Mucosa of stomach (tissue), 1 donor: ENCODE results near the gene SCYGR3.

Experiments used
- H3K27me3 ChIP-seq: one replicate; pipeline ENCODE4 v1.7.0; 2013; ENCODE audit warnings: mild to moderate bottlenecking, low read length; ENCODE audit not compliant: control insufficient read depth, insufficient read depth
- H3K36me3 ChIP-seq: one replicate; pipeline ENCODE4 v1.7.0; 2013; ENCODE audit warnings: low read length; ENCODE audit not compliant: control insufficient read depth, insufficient read depth
- H3K4me1 ChIP-seq: one replicate; pipeline ENCODE4 v1.7.0; 2013; ENCODE audit warnings: mild to moderate bottlenecking, low read length; ENCODE audit not compliant: control insufficient read depth, insufficient read depth
- H3K4me3 ChIP-seq: one replicate; pipeline ENCODE4 v1.7.0; 2013; ENCODE audit warnings: low read length
- H3K9ac ChIP-seq: one replicate; pipeline ENCODE4 v1.7.0; 2013; ENCODE audit warnings: mild to moderate bottlenecking, low read length, moderate library complexity
- H3K9me3 ChIP-seq: one replicate; pipeline ENCODE4 v1.7.0; 2013; ENCODE audit warnings: mild to moderate bottlenecking, low read length, moderate library complexity; ENCODE audit not compliant: control insufficient read depth
- donor health status: Pancreatic carcinoma.

SCYGR3 gene

GRCh38 chr2:227629435-227629834 lies 14.8 kb upstream of the SCYGR3 start:
- Histone ChIP-seq H3K4me1 (no peaks in the 10 kb centered on the region), H3K9me3 (no peaks in the 10 kb centered on the region), H3K9ac (no peak overlapping the region), H3K27me3 (peaks cover 4% of the 10 kb centered on the region), H3K4me3 (no peak overlapping the region), H3K36me3 (no peaks in the 10 kb centered on the region)

GRCh38 chr2:227627769-227628168 lies 13.1 kb upstream of the SCYGR3 start:
- Histone ChIP-seq H3K27me3 (peaks cover 4% of the 10 kb centered on the region), H3K36me3 (no peaks in the 10 kb centered on the region), H3K9ac (no peak overlapping the region), H3K4me1 (no peaks in the 10 kb centered on the region), H3K9me3 (no peaks in the 10 kb centered on the region), H3K4me3 (no peak overlapping the region)

- Histone ChIP-seq H3K4me3 (no peak overlapping the region), H3K36me3 (no peaks in the 10 kb centered on the region), H3K9ac (no peak overlapping the region), H3K27me3 (peaks cover 4% of the 10 kb centered on the region), H3K4me1 (no peaks in the 10 kb centered on the region), H3K9me3 (no peaks in the 10 kb centered on the region)
Observed at GRCh38 chr2:227626580-227627151, 12.0 kb upstream of the SCYGR3 start.

DNA sequence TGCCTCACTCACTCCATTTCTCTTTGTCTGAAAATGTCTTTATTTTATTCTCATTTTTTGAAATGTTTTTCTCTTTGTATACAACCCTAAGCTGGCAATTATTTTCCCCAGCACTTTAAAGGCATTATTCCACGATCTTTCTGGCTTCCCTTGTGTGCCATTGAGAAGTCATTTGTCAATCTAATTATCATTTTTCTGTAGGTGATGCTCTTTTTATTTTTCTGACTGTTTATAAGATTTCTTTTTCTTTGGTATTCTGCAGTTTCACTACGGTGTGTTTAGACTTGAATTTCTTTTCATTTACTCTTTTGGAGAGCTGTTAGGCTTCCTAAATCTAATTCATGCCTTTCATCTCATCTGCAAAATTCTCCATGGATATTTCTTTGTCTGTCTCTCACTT lies 10.8 kb upstream of the SCYGR3 start:
- H3K4me1 ChIP-seq = no peaks in the 10 kb centered on the region
- peaks cover 4% of the 10 kb centered on the region for H3K27me3 ChIP-seq
- H3K4me3 ChIP-seq = no peak overlapping the region
- no peak overlapping the region for H3K9ac ChIP-seq
- no peaks in the 10 kb centered on the region for H3K36me3 ChIP-seq
- H3K9me3 ChIP-seq = no peaks in the 10 kb centered on the region

DNA sequence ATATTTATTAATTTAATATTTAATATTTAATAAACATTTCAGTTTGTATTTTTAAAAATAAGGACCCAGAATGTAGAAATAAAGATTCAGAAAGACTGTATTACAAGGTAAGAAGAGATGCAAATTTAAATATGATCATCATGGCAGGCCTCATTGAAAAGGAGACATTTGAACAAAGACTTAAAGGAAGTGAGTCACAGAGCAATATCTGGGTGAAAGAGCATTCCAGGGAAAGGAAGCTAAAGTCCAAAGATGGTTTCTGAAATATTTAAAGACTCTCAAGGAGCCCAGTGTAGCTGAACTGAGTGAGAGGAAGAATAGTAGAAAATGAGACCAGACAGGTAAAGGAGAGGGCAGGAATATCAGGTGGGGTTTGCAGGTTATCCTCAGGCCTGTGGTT lies 8.6 kb upstream of the SCYGR3 start:
- Histone ChIP-seq H3K9ac (no peak overlapping the region), H3K4me1 (no peaks in the 10 kb centered on the region), H3K9me3 (no peaks in the 10 kb centered on the region), H3K27me3 (no peaks in the 10 kb centered on the region), H3K36me3 (no peaks in the 10 kb centered on the region), H3K4me3 (no peak overlapping the region)

GRCh38 chr2:227617316-227618230 lies 2.9 kb upstream of the SCYGR3 start, which contains the start of gene SCYGR4:
TSS of gene SCYGR4 (plus strand) at chr2:227617498. CDS start at chr2:227617498, 0 bp downstream.
- H3K36me3 ChIP-seq = no peaks in the 10 kb centered on the region
- no peak within 1 kb of the TSS for H3K4me3 ChIP-seq
- H3K9me3 ChIP-seq = no peaks in the 10 kb centered on the region
- no peaks in the 10 kb centered on the region for H3K27me3 ChIP-seq
- H3K9ac ChIP-seq = no peak within 1 kb of the TSS
- H3K4me1 ChIP-seq = no peaks in the 10 kb centered on the region

GRCh38 chr2:227616631-227617030 lies 2.0 kb upstream of the SCYGR3 start:
- Histone ChIP-seq H3K36me3 (no peaks in the 10 kb centered on the region), H3K9me3 (no peaks in the 10 kb centered on the region), H3K27me3 (no peaks in the 10 kb centered on the region), H3K4me1 (no peaks in the 10 kb centered on the region), H3K9ac (no peak overlapping the region), H3K4me3 (no peak overlapping the region)

DNA sequence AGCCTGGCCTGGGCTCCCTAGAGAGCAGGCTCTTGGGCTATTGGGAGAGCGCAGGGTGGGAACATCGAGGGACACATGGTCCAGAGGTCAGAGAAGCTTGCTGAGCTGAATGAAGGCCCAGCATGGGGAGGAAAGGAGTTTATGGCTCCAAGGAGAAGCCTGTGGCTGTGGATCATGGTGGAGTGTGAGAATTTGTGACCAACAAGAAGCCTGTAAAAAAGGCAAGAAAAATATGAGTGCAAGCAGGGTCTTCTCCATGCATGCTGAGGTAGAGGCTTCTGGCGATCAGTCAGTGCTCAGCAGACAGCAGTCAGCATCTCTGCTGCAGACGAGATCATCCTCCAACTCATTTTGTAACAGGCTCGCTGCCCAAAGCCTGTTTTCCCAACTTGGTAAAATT lies 1.3 kb upstream of the SCYGR3 start:
- H3K9ac ChIP-seq = no peak overlapping the region
- H3K9me3 ChIP-seq = no peaks in the 10 kb centered on the region
- no peaks in the 10 kb centered on the region for H3K4me1 ChIP-seq
- H3K27me3 ChIP-seq = no peaks in the 10 kb centered on the region
- H3K4me3 ChIP-seq = no peak overlapping the region
- H3K36me3 ChIP-seq = no peaks in the 10 kb centered on the region

- Histone ChIP-seq H3K36me3 (no peaks in the 10 kb centered on the region), H3K27me3 (no peaks in the 10 kb centered on the region), H3K9ac (no peak overlapping the region), H3K4me1 (no peaks in the 10 kb centered on the region), H3K9me3 (no peaks in the 10 kb centered on the region), H3K4me3 (no peak overlapping the region)
Observed at GRCh38 chr2:227615181-227615580, 541 bp upstream of the SCYGR3 start.

GRCh38 chr2:227614246-227614645 lies 394 bp downstream of the SCYGR3 start:
- H3K36me3 ChIP-seq = no peaks in the 10 kb centered on the region
- no peaks in the 10 kb centered on the region for H3K27me3 ChIP-seq
- H3K9ac ChIP-seq = no peak overlapping the region
- H3K4me3 ChIP-seq = no peak overlapping the region
- no peaks in the 10 kb centered on the region for H3K4me1 ChIP-seq
- no peaks in the 10 kb centered on the region for H3K9me3 ChIP-seq

GRCh38 chr2:227613272-227613660 lies 1.4 kb downstream of the SCYGR3 start:
- Histone ChIP-seq H3K4me3 (no peak overlapping the region), H3K9ac (no peak overlapping the region), H3K4me1 (no peaks in the 10 kb centered on the region), H3K27me3 (no peaks in the 10 kb centered on the region), H3K9me3 (no peaks in the 10 kb centered on the region), H3K36me3 (no peaks in the 10 kb centered on the region)

GRCh38 chr2:227612546-227613271 lies 1.9 kb downstream of the SCYGR3 start:
- H3K4me1 ChIP-seq = no peaks in the 10 kb centered on the region
- H3K9ac ChIP-seq = no peak overlapping the region
- no peaks in the 10 kb centered on the region for H3K27me3 ChIP-seq
- no peaks in the 10 kb centered on the region for H3K9me3 ChIP-seq
- no peak overlapping the region for H3K4me3 ChIP-seq
- H3K36me3 ChIP-seq = no peaks in the 10 kb centered on the region
